GM23338 (cell line): Measurements from ENCODE around the gene GATA5. TPM values are rescaled to one million over a fixed set of nuclear protein-coding genes. Genes with fewer than 3 reads are reported as not detected.

Source experiments
- ATAC-seq: fragments of 200-7000 bp; cut with Tn5 transposase; 3 replicates; pipeline ENCODE4 v1.9.1; 2020
- DNase-seq: peaks from one replicate; pipeline ENCODE4 v3.0.0-alpha.2; 2015; ENCODE audit warnings: low spot score
- H2AFZ ChIP-seq: fragments of 200-600 bp; sonication (generic); 2 replicates; pipeline ENCODE4 v1.8.0; 2016; ENCODE audit warnings: antibody characterized with exemption, mild to moderate bottlenecking, moderate library complexity
- H3F3A ChIP-seq: fragments of 200-600 bp; sonication (generic); replicated peaks from 2 replicates; pipeline ENCODE4 v1.8.0; 2017; ENCODE audit warnings: antibody characterized with exemption, mixed run types, low read depth
- H3K27ac ChIP-seq: fragments of 200-600 bp; sonication (generic); 2 replicates; pipeline ENCODE4 v1.6.1; 2016; ENCODE audit warnings: low read depth
- H3K27me3 ChIP-seq: fragments of 200-600 bp; sonication (generic); 2 replicates; pipeline ENCODE4 v1.8.0; 2016; ENCODE audit warnings: mild to moderate bottlenecking, mixed run types, moderate library complexity; ENCODE audit not compliant: insufficient read depth
- H3K36me3 ChIP-seq: fragments of 200-600 bp; sonication (generic); 2 replicates; pipeline ENCODE4 v1.8.0; 2016; ENCODE audit warnings: mild to moderate bottlenecking; ENCODE audit not compliant: insufficient read depth
- H3K4me1 ChIP-seq: fragments of 200-600 bp; sonication (generic); 2 replicates; pipeline ENCODE4 v1.8.0; 2016; ENCODE audit warnings: mild to moderate bottlenecking, moderate library complexity; ENCODE audit not compliant: insufficient read depth
- H3K4me2 ChIP-seq: fragments of 200-600 bp; sonication (generic); 2 replicates; pipeline ENCODE4 v1.7.1; 2017; ENCODE audit warnings: mixed run types
- H3K4me3 ChIP-seq: fragments of 200-600 bp; sonication (generic); 2 replicates; pipeline ENCODE4 v1.6.1; 2016; ENCODE audit warnings: mixed run types
- H3K79me2 ChIP-seq: fragments of 200-600 bp; sonication (generic); replicated peaks from 2 replicates; pipeline ENCODE4 v1.8.0; 2017; ENCODE audit warnings: mild to moderate bottlenecking; ENCODE audit not compliant: insufficient read depth
- H3K9me2 ChIP-seq: fragments of 200-600 bp; sonication (generic); 2 replicates; pipeline ENCODE4 v1.8.0; 2017; ENCODE audit not compliant: insufficient read depth
- H4K20me1 ChIP-seq: fragments of 200-600 bp; sonication (generic); replicated peaks from 2 replicates; pipeline ENCODE4 v1.8.0; 2017; ENCODE audit warnings: mild to moderate bottlenecking; ENCODE audit not compliant: insufficient read depth
- H3K27ac Mint-ChIP-seq: 2 replicates; pipeline ENCODE4 v1.8.0; 2020; ENCODE audit warnings: inconsistent platforms, mild to moderate bottlenecking, moderate library complexity, mixed read lengths
- H3K27me3 Mint-ChIP-seq: 3 replicates; pipeline ENCODE4 v1.8.0; 2022; ENCODE audit warnings: low read depth, mild to moderate bottlenecking, moderate library complexity, mixed read lengths, inconsistent platforms; ENCODE audit not compliant: insufficient read depth, poor library complexity
- H3K36me3 Mint-ChIP-seq: 3 replicates; pipeline ENCODE4 v1.8.0; 2021; ENCODE audit warnings: low read depth, mild to moderate bottlenecking, inconsistent platforms, moderate library complexity, mixed read lengths
- H3K4me1 Mint-ChIP-seq: 3 replicates; pipeline ENCODE4 v1.8.0; 2020; ENCODE audit warnings: mild to moderate bottlenecking, inconsistent platforms, mixed read lengths
- H3K4me3 Mint-ChIP-seq: 3 replicates; pipeline ENCODE4 v1.8.0; 2021; ENCODE audit warnings: moderate library complexity, mild to moderate bottlenecking, inconsistent platforms, mixed read lengths
- H3K9me3 Mint-ChIP-seq: 3 replicates; pipeline ENCODE4 v1.8.0; 2020; ENCODE audit warnings: moderate library complexity, mild to moderate bottlenecking, inconsistent platforms, mixed read lengths
- CREB1 ChIP-seq: fragments of 250-450 bp; sonication (Bioruptor Pico); IDR thresholded peaks from 2 replicates; pipeline ENCODE4 v1.5.0; 2020; ENCODE audit warnings: low read depth, mild to moderate bottlenecking, moderate library complexity
- ETS1 ChIP-seq: IDR thresholded peaks from 2 replicates; pipeline ENCODE4 v1.6.1; 2016; ENCODE audit warnings: antibody characterized with exemption
- JUNB ChIP-seq: IDR thresholded peaks from one replicate; pipeline ENCODE4 v1.6.1; 2016; ENCODE audit warnings: antibody characterized with exemption; ENCODE audit not compliant: unreplicated experiment
- NANOG ChIP-seq: IDR thresholded peaks from 2 replicates; pipeline ENCODE4 v1.6.1; 2016; ENCODE audit warnings: antibody characterized with exemption, borderline replicate concordance
- POLR2AphosphoS5 ChIP-seq: IDR thresholded peaks from 2 replicates; pipeline ENCODE4 v1.6.1; 2016; ENCODE audit warnings: antibody characterized with exemption, low read depth
- STAT1 ChIP-seq: IDR thresholded peaks from one replicate; pipeline ENCODE4 v1.6.1; 2016; ENCODE audit warnings: antibody characterized with exemption; ENCODE audit not compliant: unreplicated experiment
- ZNF331 ChIP-seq: fragments of 250-450 bp; sonication (Bioruptor Pico); IDR thresholded peaks from 2 replicates; pipeline ENCODE4 v1.5.0; 2020; ENCODE audit warnings: low read depth, mild to moderate bottlenecking, moderate library complexity
- polyA plus RNA-seq: library from polyadenylated mRNA; unstranded; fragments of >200 nt; fragmentation: Nextera tagmentation; extraction: Ambion mirVana; gene quantifications from 2 replicates; pipeline ENCODE4 v1.2.1, GENCODE V29; 2016
- total RNA-seq: library from RNA; depleted of rRNA; stranded (reverse); fragments of >200 nt; shearing (Covaris generic); gene quantifications from 2 replicates; pipeline ENCODE4 v1.2.3, GENCODE V29; 2014
- TF ChIP-seq, protein P1 (sequence below): IDR thresholded peaks from one replicate; pipeline ENCODE4 v1.6.1; 2018; ENCODE audit warnings: antibody characterized with exemption; ENCODE audit not compliant: unreplicated experiment
- TF ChIP-seq, protein P2 (sequence below): fragments of 250-450 bp; sonication (Bioruptor Pico); IDR thresholded peaks from 2 replicates; pipeline ENCODE4 v1.5.0; 2020; ENCODE audit warnings: mild to moderate bottlenecking, moderate library complexity

The GATA5 gene
- total and polyA plus RNA-seq, 2 experiments from 2014 or later, result 0.60 to 0.73 TPM

DNA sequence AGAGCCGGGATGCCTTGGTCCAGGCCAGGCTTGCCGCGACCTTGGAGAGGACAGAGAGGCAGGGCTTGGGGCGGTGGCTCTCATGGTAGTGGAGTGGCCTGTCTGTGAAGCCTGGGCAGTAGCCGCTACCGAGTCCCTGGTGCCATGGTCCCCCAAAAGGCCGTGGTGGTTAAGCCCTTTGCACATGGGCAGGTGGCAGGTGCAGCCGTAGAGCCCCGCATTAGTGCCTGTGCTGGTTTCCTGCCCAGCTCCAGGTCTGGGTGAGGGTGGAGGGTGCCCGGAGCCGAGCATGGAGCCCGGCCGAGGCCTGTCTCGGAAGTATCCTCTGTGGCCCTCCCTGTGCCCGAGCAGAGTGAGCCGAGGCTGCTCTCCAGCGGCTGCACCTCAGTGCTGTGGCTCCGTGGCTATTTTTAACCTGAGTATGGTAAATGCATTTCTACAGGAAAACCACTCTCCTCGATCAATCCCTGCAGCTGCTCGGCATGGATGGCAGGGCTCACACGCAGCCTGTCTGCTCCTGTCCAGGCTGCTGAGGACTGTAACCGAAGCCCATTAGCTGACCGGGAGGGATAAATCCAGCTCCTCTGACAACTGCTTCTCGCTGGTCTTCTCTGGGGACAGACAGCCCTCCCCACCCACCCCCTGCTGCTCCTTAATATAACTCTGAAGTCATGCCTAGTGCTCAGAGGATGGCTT, 36.3 kb upstream of the GATA5 start:
- H3F3A ChIP-seq, result no peaks in the 10 kb centered on the region
- H3K79me2 ChIP-seq, result no peaks in the 10 kb centered on the region
- H3K36me3 ChIP-seq, result no peaks in the 10 kb centered on the region
- no peak for TF ChIP-seq ZNF331
- TF ChIP-seq, protein P1, sequence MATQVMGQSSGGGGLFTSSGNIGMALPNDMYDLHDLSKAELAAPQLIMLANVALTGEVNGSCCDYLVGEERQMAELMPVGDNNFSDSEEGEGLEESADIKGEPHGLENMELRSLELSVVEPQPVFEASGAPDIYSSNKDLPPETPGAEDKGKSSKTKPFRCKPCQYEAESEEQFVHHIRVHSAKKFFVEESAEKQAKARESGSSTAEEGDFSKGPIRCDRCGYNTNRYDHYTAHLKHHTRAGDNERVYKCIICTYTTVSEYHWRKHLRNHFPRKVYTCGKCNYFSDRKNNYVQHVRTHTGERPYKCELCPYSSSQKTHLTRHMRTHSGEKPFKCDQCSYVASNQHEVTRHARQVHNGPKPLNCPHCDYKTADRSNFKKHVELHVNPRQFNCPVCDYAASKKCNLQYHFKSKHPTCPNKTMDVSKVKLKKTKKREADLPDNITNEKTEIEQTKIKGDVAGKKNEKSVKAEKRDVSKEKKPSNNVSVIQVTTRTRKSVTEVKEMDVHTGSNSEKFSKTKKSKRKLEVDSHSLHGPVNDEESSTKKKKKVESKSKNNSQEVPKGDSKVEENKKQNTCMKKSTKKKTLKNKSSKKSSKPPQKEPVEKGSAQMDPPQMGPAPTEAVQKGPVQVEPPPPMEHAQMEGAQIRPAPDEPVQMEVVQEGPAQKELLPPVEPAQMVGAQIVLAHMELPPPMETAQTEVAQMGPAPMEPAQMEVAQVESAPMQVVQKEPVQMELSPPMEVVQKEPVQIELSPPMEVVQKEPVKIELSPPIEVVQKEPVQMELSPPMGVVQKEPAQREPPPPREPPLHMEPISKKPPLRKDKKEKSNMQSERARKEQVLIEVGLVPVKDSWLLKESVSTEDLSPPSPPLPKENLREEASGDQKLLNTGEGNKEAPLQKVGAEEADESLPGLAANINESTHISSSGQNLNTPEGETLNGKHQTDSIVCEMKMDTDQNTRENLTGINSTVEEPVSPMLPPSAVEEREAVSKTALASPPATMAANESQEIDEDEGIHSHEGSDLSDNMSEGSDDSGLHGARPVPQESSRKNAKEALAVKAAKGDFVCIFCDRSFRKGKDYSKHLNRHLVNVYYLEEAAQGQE, result no peak
- TF ChIP-seq POLR2AphosphoS5, result no peak
- TF ChIP-seq JUNB, result no peak
- TF ChIP-seq ETS1, result no peak
- TF ChIP-seq CREB1, result no peak
- no peaks in the 10 kb centered on the region for H4K20me1 ChIP-seq
- H3K4me1 ChIP-seq, result no peaks in the 10 kb centered on the region
- ATAC-seq, result no peak
- DNase-seq, result no peak
- Mint-ChIP-seq H3K27me3 (peaks cover 9% of the 10 kb centered on the region), H3K36me3 (no peaks in the 10 kb centered on the region), H3K27ac (no peak overlapping the region), H3K9me3 (no peaks in the 10 kb centered on the region), H3K4me3 (no peak overlapping the region), H3K4me1 (no peaks in the 10 kb centered on the region; the same call in 2 of the 3 replicates)
- no peak overlapping the region for H3K4me3 ChIP-seq
- H3K9me2 ChIP-seq, result no peaks in the 10 kb centered on the region
- no peaks in the 10 kb centered on the region for H3K27me3 ChIP-seq
- no peak overlapping the region for H3K27ac ChIP-seq
- no peak overlapping the region for H2AFZ ChIP-seq
- no peak overlapping the region for H3K4me2 ChIP-seq

DNA sequence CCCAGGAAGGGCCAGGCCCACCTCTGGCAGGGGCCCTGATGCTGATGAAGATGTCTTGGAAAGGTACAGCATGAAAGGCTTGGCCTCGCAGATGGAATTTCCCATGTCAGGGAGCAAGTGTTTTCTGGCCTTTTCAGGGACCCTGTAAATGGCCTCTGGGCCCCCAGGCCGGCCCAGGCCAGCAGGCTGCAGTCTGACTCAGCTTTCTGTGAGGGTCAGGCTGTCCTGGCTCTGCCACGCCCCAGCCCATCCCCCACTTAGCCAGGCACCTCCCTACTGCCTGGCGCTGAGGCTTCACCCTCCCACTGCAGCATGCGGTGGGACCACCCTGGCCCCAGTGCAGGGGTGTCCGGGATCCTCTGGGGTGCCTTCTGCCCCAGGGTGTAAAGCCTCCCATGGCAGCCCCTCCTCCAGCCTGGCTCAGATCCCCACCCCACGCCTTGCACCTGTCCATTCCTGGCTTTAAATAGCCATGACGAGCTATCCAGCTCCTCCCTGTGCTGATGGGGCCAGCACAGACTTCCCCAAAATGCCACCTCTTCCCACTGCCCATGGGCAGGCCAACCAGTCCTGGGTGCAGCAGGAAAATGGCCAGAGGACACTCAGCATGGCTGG, 35.6 kb upstream of the GATA5 start:
- no peak for ATAC-seq
- Histone ChIP-seq H3F3A (no peaks in the 10 kb centered on the region), H3K27me3 (no peaks in the 10 kb centered on the region), H2AFZ (no peak overlapping the region), H4K20me1 (no peaks in the 10 kb centered on the region), H3K79me2 (no peaks in the 10 kb centered on the region), H3K9me2 (no peaks in the 10 kb centered on the region), H3K4me2 (no peak overlapping the region), H3K4me3 (no peak overlapping the region), H3K36me3 (no peaks in the 10 kb centered on the region), H3K27ac (no peak overlapping the region), H3K4me1 (no peaks in the 10 kb centered on the region)
- Mint-ChIP-seq H3K36me3 (no peaks in the 10 kb centered on the region), H3K4me1 (no peaks in the 10 kb centered on the region), H3K27ac (no peak overlapping the region), H3K4me3 (no peak overlapping the region), H3K27me3 (peaks cover 10% of the 10 kb centered on the region), H3K9me3 (no peaks in the 10 kb centered on the region)
- DNase-seq, result no peak
- TF ChIP-seq STAT1 (no peak), NANOG (no peak), ZNF331 (no peak), POLR2AphosphoS5 (no peak)
- TF ChIP-seq, protein P2, sequence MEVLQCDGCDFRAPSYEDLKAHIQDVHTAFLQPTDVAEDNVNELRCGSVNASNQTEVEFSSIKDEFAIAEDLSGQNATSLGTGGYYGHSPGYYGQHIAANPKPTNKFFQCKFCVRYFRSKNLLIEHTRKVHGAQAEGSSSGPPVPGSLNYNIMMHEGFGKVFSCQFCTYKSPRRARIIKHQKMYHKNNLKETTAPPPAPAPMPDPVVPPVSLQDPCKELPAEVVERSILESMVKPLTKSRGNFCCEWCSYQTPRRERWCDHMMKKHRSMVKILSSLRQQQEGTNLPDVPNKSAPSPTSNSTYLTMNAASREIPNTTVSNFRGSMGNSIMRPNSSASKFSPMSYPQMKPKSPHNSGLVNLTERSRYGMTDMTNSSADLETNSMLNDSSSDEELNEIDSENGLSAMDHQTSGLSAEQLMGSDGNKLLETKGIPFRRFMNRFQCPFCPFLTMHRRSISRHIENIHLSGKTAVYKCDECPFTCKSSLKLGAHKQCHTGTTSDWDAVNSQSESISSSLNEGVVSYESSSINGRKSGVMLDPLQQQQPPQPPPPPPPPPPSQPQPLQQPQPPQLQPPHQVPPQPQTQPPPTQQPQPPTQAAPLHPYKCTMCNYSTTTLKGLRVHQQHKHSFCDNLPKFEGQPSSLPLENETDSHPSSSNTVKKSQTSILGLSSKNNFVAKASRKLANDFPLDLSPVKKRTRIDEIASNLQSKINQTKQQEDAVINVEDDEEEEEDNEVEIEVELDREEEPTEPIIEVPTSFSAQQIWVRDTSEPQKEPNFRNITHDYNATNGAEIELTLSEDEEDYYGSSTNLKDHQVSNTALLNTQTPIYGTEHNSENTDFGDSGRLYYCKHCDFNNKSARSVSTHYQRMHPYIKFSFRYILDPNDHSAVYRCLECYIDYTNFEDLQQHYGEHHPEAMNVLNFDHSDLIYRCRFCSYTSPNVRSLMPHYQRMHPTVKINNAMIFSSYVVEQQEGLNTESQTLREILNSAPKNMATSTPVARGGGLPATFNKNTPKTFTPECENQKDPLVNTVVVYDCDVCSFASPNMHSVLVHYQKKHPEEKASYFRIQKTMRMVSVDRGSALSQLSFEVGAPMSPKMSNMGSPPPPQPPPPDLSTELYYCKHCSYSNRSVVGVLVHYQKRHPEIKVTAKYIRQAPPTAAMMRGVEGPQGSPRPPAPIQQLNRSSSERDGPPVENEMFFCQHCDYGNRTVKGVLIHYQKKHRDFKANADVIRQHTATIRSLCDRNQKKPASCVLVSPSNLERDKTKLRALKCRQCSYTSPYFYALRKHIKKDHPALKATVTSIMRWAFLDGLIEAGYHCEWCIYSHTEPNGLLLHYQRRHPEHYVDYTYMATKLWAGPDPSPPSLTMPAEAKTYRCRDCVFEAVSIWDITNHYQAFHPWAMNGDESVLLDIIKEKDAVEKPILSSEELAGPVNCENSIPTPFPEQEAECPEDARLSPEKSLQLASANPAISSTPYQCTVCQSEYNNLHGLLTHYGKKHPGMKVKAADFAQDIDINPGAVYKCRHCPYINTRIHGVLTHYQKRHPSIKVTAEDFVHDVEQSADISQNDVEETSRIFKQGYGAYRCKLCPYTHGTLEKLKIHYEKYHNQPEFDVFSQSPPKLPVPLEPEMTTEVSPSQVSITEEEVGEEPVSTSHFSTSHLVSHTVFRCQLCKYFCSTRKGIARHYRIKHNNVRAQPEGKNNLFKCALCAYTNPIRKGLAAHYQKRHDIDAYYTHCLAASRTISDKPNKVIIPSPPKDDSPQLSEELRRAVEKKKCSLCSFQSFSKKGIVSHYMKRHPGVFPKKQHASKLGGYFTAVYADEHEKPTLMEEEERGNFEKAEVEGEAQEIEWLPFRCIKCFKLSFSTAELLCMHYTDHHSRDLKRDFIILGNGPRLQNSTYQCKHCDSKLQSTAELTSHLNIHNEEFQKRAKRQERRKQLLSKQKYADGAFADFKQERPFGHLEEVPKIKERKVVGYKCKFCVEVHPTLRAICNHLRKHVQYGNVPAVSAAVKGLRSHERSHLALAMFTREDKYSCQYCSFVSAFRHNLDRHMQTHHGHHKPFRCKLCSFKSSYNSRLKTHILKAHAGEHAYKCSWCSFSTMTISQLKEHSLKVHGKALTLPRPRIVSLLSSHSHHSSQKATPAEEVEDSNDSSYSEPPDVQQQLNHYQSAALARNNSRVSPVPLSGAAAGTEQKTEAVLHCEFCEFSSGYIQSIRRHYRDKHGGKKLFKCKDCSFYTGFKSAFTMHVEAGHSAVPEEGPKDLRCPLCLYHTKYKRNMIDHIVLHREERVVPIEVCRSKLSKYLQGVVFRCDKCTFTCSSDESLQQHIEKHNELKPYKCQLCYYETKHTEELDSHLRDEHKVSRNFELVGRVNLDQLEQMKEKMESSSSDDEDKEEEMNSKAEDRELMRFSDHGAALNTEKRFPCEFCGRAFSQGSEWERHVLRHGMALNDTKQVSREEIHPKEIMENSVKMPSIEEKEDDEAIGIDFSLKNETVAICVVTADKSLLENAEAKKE (CRISPR knock-in tag), result no peak
